H9 (cell line): ENCODE measurements around the gene NBEAL2. TPM values are rescaled to one million over a fixed set of nuclear protein-coding genes. Genes with fewer than 3 reads are reported as not detected.

Source experiments
- DNase-seq: peaks from one replicate; pipeline ENCODE4 v3.0.0-alpha.2; 2017
- H2AFZ ChIP-seq: one replicate; pipeline ENCODE4 v1.6.1; 2013; ENCODE audit warnings: mild to moderate bottlenecking, low read length, control low read depth, moderate library complexity
- H2AK5ac ChIP-seq: 2 replicates; pipeline ENCODE4 v1.6.1; 2013; ENCODE audit warnings: low read length, control low read depth, mixed read lengths; ENCODE audit not compliant: insufficient read length
- H2BK120ac ChIP-seq: one replicate; pipeline ENCODE4 v1.6.1; 2013; ENCODE audit warnings: low read depth, mild to moderate bottlenecking, low read length, control low read depth, inconsistent platforms; ENCODE audit not compliant: poor library complexity, severe bottlenecking
- H2BK12ac ChIP-seq: 2 replicates; pipeline ENCODE4 v1.6.1; 2013; ENCODE audit warnings: low read length, control low read depth, mixed read lengths, low read depth; ENCODE audit not compliant: insufficient read length
- H2BK15ac ChIP-seq: 2 replicates; pipeline ENCODE4 v1.6.1; 2013; ENCODE audit warnings: low read depth, low read length, control low read depth
- H2BK20ac ChIP-seq: one replicate; pipeline ENCODE4 v1.6.1; 2013; ENCODE audit warnings: low read depth, mild to moderate bottlenecking, low read length, control low read depth, inconsistent platforms; ENCODE audit not compliant: poor library complexity, severe bottlenecking
- H2BK5ac ChIP-seq: 2 replicates; pipeline ENCODE4 v1.6.1; 2013; ENCODE audit warnings: low read length, control low read depth, mixed read lengths; ENCODE audit not compliant: insufficient read length
- H3K14ac ChIP-seq: 2 replicates; pipeline ENCODE4 v1.6.1; 2013; ENCODE audit warnings: low read length, control low read depth; ENCODE audit not compliant: insufficient read depth
- H3K18ac ChIP-seq: 2 replicates; pipeline ENCODE4 v1.6.1; 2013; ENCODE audit warnings: low read depth, mild to moderate bottlenecking, mixed read lengths, low read length, control low read depth; ENCODE audit not compliant: insufficient read length
- H3K23ac ChIP-seq: 2 replicates; pipeline ENCODE4 v1.6.1; 2013; ENCODE audit warnings: low read length, control low read depth, mixed read lengths, low read depth; ENCODE audit not compliant: insufficient read length
- H3K23me2 ChIP-seq: 2 replicates; pipeline ENCODE4 v1.6.1; 2013; ENCODE audit warnings: low read depth, mild to moderate bottlenecking, mixed read lengths, low read length, control low read depth; ENCODE audit not compliant: insufficient read length, poor library complexity, severe bottlenecking
- H3K27ac ChIP-seq: 2 replicates; pipeline ENCODE4 v1.5.1; 2013; ENCODE audit warnings: low read length, control low read depth, mixed read lengths, low read depth; ENCODE audit not compliant: insufficient read length
- H3K27me3 ChIP-seq: 2 replicates; pipeline ENCODE4 v1.6.1; 2013; ENCODE audit warnings: low read length, control low read depth, inconsistent platforms; ENCODE audit not compliant: insufficient read depth
- H3K4ac ChIP-seq: 2 replicates; pipeline ENCODE4 v1.6.1; 2013; ENCODE audit warnings: low read depth, mild to moderate bottlenecking, control low read depth, inconsistent platforms, low read length, moderate library complexity
- H3K4me1 ChIP-seq: 2 replicates; pipeline ENCODE4 v1.6.1; 2013; ENCODE audit warnings: low read length, control low read depth, inconsistent platforms; ENCODE audit not compliant: insufficient read depth
- H3K4me2 ChIP-seq: 2 replicates; pipeline ENCODE4 v1.6.1; 2013; ENCODE audit warnings: low read length, control low read depth, mixed read lengths; ENCODE audit not compliant: insufficient read length, insufficient read depth
- H3K56ac ChIP-seq: 2 replicates; pipeline ENCODE4 v1.6.1; 2013; ENCODE audit warnings: low read depth, mild to moderate bottlenecking, mixed read lengths, low read length, control low read depth; ENCODE audit not compliant: insufficient read length
- H3K79me1 ChIP-seq: 2 replicates; pipeline ENCODE4 v1.6.1; 2013; ENCODE audit warnings: low read depth, mild to moderate bottlenecking, moderate library complexity, low read length, control low read depth, inconsistent platforms; ENCODE audit not compliant: insufficient read depth, poor library complexity, severe bottlenecking
- H3K79me2 ChIP-seq: 2 replicates; pipeline ENCODE4 v1.6.1; 2013; ENCODE audit warnings: low read length, control low read depth, inconsistent platforms; ENCODE audit not compliant: insufficient read depth
- H3K9ac ChIP-seq: 2 replicates; pipeline ENCODE4 v1.6.1; 2013; ENCODE audit warnings: low read length, control low read depth, mixed read lengths; ENCODE audit not compliant: insufficient read length; ENCODE audit errors: extremely low read depth
- H3K9me3 ChIP-seq: one replicate; pipeline ENCODE4 v1.6.1; 2013; ENCODE audit warnings: low read depth, low read length, inconsistent platforms; ENCODE audit not compliant: control insufficient read depth
- H3T11ph ChIP-seq: one replicate; pipeline ENCODE4 v1.6.1; 2013; ENCODE audit warnings: mild to moderate bottlenecking, low read length, control low read depth, inconsistent platforms
- H4K20me1 ChIP-seq: one replicate; pipeline ENCODE4 v1.6.1; 2013; ENCODE audit not compliant: control insufficient read depth, insufficient read length, insufficient read depth
- H4K5ac ChIP-seq: 2 replicates; pipeline ENCODE4 v1.6.1; 2013; ENCODE audit warnings: low read depth, mild to moderate bottlenecking, mixed read lengths, low read length, control low read depth; ENCODE audit not compliant: insufficient read length
- H4K8ac ChIP-seq: replicated peaks from 2 replicates; pipeline ENCODE4 v1.6.1; 2013; ENCODE audit warnings: low read length, control low read depth, mixed read lengths, low read depth; ENCODE audit not compliant: insufficient read length
- H4K91ac ChIP-seq: 2 replicates; pipeline ENCODE4 v1.6.1; 2013; ENCODE audit warnings: low read depth, mild to moderate bottlenecking, moderate library complexity, mixed read lengths, low read length, control low read depth; ENCODE audit not compliant: insufficient read length
- H3K27ac Mint-ChIP-seq, 3 experiments: 2 replicates in 2 of 3; 3 replicates in 1 of 3; pipeline ENCODE4 v1.8.0; 2020 to 2021; ENCODE audit warnings: mixed read lengths in 3 of 3, mild to moderate bottlenecking in 1 of 3, moderate library complexity in 1 of 3
- H3K27me3 Mint-ChIP-seq: 2 replicates; pipeline ENCODE4 v1.8.0; 2021; ENCODE audit warnings: low read depth, mild to moderate bottlenecking, moderate library complexity, mixed read lengths
- H3K36me3 Mint-ChIP-seq, 3 experiments: 2 replicates in 2 of 3; 3 replicates in 1 of 3; pipeline ENCODE4 v1.8.0; 2020 to 2021; ENCODE audit warnings: low read depth in 3 of 3, mixed read lengths in 3 of 3; ENCODE audit not compliant: insufficient read depth in 1 of 3
- H3K4me1 Mint-ChIP-seq, 2 experiments: 2 replicates each; pipeline ENCODE4 v1.8.0; 2020; ENCODE audit warnings: mixed read lengths in 2 of 2
- H3K4me3 Mint-ChIP-seq, 2 experiments: 2 replicates in 1 of 2; 3 replicates in 1 of 2; pipeline ENCODE4 v1.8.0; 2020 to 2021; ENCODE audit warnings: mild to moderate bottlenecking in 2 of 2, mixed read lengths in 2 of 2, moderate library complexity in 1 of 2
- H3K9me3 Mint-ChIP-seq, 2 experiments: 2 replicates in 1 of 2; 3 replicates in 1 of 2; pipeline ENCODE4 v1.8.0; 2020; ENCODE audit warnings: mild to moderate bottlenecking in 2 of 2, mixed read lengths in 2 of 2, moderate library complexity in 1 of 2
- WGBS: extraction: QIAGEN DNeasy Blood & Tissue Kit; methylation state at CpG from one replicate; pipeline ENCODE4 v1.1.7; 2013; ENCODE audit warnings: missing lambda C conversion rate, low lambda C conversion rate, mixed read lengths; ENCODE audit not compliant: insufficient read length; ENCODE audit errors: extremely low coverage; 5-methylcytosine and 5-hydroxymethylcytosine counted together
- total RNA-seq: library from RNA; stranded (reverse); gene quantifications from 2 replicates; pipeline ENCODE4 v1.2.1, GENCODE V29; 2021
- TF ChIP-seq, protein P1 (sequence below): fragments of 200-600 bp; sonication (generic); conservative IDR thresholded peaks from 3 replicates; pipeline ENCODE4 v1.8.0; 2021; ENCODE audit warnings: antibody characterized with exemption, mild to moderate bottlenecking

The NBEAL2 gene
- total RNA-seq, 1 experiment from 2014 or later: 52.1 TPM

DNA sequence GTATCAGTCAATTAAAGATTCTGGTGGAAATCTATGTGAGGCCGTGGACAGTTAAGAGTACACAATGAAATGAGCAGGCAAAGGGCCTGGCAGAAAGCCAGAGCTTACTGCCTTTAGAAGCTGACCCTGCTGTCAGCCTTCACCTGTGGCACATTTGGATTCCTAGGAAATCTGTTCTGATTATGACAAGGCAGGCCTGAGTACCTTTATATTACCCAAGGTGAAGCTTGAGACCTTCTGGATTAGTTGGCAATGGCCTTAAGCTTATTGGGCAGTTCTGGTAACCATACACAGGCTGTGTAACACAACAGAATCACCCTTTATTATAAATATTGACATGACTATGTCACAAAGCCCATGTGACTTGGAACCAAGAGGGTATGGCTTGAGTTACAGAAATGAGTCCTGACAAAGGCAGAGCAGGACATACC lies 43.2 kb downstream of the NBEAL2 start:
- H3K27ac Mint-ChIP-seq: 0 out of 7 replicates have a peak overlapping the region, but pooled peaks of 1 of the 3 experiments have one; percentile 26
- H3K79me2 ChIP-seq: no peaks in the 10 kb centered on the region

More for the DNA sequence above, 43.2 kb downstream of the NBEAL2 start:
- H3K9me3 Mint-ChIP-seq: no peaks in the 10 kb centered on the region
- DNase-seq: no peak
- H3K36me3 Mint-ChIP-seq: peaks cover 4 to 23% (median 22%) of the 10 kb centered on the region in 3 experiments; a peak in 4 of 7 replicates
- Histone ChIP-seq H3K23ac (no peak overlapping the region), H2BK15ac (no peak overlapping the region), H4K20me1 (peaks cover 2% of the 10 kb centered on the region), H3K4me1 (no peaks in the 10 kb centered on the region), H3K9ac (no peak overlapping the region), H3K14ac (no peak overlapping the region), H2BK120ac (no peak overlapping the region), H3K79me1 (no peaks in the 10 kb centered on the region), H3K9me3 (no peaks in the 10 kb centered on the region), H3K56ac (no peak overlapping the region), H3K27me3 (no peaks in the 10 kb centered on the region), H3K4me2 (no peak overlapping the region), H3K18ac (no peak overlapping the region), H3T11ph (no peak overlapping the region), H2AK5ac (no peak overlapping the region), H2AFZ (no peak overlapping the region), H3K23me2 (no peaks in the 10 kb centered on the region), H3K27ac (no peak overlapping the region), H2BK12ac (no peak overlapping the region), H4K91ac (no peak overlapping the region), H4K5ac (no peak overlapping the region), H2BK20ac (no peak overlapping the region), H2BK5ac (no peak overlapping the region), H4K8ac (no peak overlapping the region), H3K4ac (no peak overlapping the region)
- no CpG with 5 or more reads among the region's 1 CpG for WGBS
- H3K4me3 Mint-ChIP-seq: no peak overlapping the region
- H3K4me1 Mint-ChIP-seq: peaks cover 17 to 20% of the 10 kb centered on the region in 2 experiments
- TF ChIP-seq, protein P1, sequence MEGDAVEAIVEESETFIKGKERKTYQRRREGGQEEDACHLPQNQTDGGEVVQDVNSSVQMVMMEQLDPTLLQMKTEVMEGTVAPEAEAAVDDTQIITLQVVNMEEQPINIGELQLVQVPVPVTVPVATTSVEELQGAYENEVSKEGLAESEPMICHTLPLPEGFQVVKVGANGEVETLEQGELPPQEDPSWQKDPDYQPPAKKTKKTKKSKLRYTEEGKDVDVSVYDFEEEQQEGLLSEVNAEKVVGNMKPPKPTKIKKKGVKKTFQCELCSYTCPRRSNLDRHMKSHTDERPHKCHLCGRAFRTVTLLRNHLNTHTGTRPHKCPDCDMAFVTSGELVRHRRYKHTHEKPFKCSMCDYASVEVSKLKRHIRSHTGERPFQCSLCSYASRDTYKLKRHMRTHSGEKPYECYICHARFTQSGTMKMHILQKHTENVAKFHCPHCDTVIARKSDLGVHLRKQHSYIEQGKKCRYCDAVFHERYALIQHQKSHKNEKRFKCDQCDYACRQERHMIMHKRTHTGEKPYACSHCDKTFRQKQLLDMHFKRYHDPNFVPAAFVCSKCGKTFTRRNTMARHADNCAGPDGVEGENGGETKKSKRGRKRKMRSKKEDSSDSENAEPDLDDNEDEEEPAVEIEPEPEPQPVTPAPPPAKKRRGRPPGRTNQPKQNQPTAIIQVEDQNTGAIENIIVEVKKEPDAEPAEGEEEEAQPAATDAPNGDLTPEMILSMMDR: no peak
- H3K27me3 Mint-ChIP-seq: no peaks in the 10 kb centered on the region
